ENCODE results near the gene ABCC3.

Gene ABCC3

GRCh38 chr17:50685691-50686493 is 51.2 kb downstream of the ABCC3 start:
- DNase-seq: no peak

- DNase-seq: peak; percentile 90
Observed at GRCh38 chr17:50686494-50687199, 52.0 kb downstream of the ABCC3 start.

GRCh38 chr17:50687200-50688066 is 52.8 kb downstream of the ABCC3 start:
- peak; percentile 47 for DNase-seq

- no peak for DNase-seq
Observed at GRCh38 chr17:50688245-50688644, 53.6 kb downstream of the ABCC3 start.

- peak; percentile 35 for DNase-seq
Observed at GRCh38 chr17:50689251-50689650, 54.6 kb downstream of the ABCC3 start.

GRCh38 chr17:50689956-50690886 is 55.5 kb downstream of the ABCC3 start:
- DNase-seq: peak; percentile 24

- no peak for DNase-seq
Observed at GRCh38 chr17:50690887-50691549, 56.3 kb downstream of the ABCC3 start.

- DNase-seq: peak; percentile 63
Observed at GRCh38 chr17:50691550-50692447, 57.1 kb downstream of the ABCC3 start.

- no peak for DNase-seq
Observed at GRCh38 chr17:50692448-50693035, 57.9 kb downstream of the ABCC3 start.

GRCh38 chr17:50693036-50693682 is 58.5 kb downstream of the ABCC3 start:
- no peak for DNase-seq

GRCh38 chr17:50696365-50696879 is 61.7 kb downstream of the ABCC3 start:
- DNase-seq: no peak

- no peak for DNase-seq
Observed at GRCh38 chr17:50697062-50697461, 62.4 kb downstream of the ABCC3 start.

- DNase-seq: no peak
Observed at GRCh38 chr17:50697663-50698272, 63.1 kb downstream of the ABCC3 start.

GRCh38 chr17:50699410-50699809 is 64.7 kb downstream of the ABCC3 start:
- DNase-seq: no peak

GRCh38 chr17:50703162-50703561 is 68.5 kb downstream of the ABCC3 start:
- DNase-seq: no peak

- DNase-seq: peak; percentile 95
Observed at GRCh38 chr17:50707289-50708049, 72.8 kb downstream of the ABCC3 start, which contains the start of gene ANKRD40. Gene ANKRD40, minus strand, starts transcription at chr17:50707914. Its CDS starts 260 bp downstream, at chr17:50707654.

GRCh38 chr17:50708050-50709000 is 73.6 kb downstream of the ABCC3 start:
- DNase-seq: no peak

Measured in fibroblast of upper back skin (primary cell).